Breast epithelium (tissue), 3 donors: ENCODE results near the gene DLST.

Experiments used
- CTCF ChIP-seq, 3 donors: fragments of 450-650 bp; IDR thresholded peaks; one replicate each; pipeline ENCODE4 v1.5.1; 2016 to 2017; ENCODE audit warnings: antibody characterized with exemption in 3 of 3, mild to moderate bottlenecking in 3 of 3, moderate library complexity in 3 of 3
- POLR2A ChIP-seq: fragments of 450-650 bp; IDR thresholded peaks from one replicate; pipeline ENCODE4 v1.6.1; 2016; ENCODE audit warnings: antibody characterized with exemption, mild to moderate bottlenecking, moderate library complexity
- POLR2AphosphoS5 ChIP-seq, 3 donors: sonication (generic); formaldehyde crosslinking; IDR thresholded peaks; one replicate each; pipeline ENCODE4 v1.6.1; 2017; ENCODE audit warnings: antibody characterized with exemption in 3 of 3

GRCh38 chr14:74898083-74898482 is 16.4 kb downstream of the DLST start:
- TF ChIP-seq CTCF (IDR thresholded peaks at IDR 0.05) (no peak), POLR2A (no peak), POLR2AphosphoS5 (IDR thresholded peaks at IDR 0.05) (no peak)
